ENCODE data around the gene DSN1. TPM values are rescaled to one million over a fixed set of nuclear protein-coding genes. Genes with fewer than 3 reads are reported as not detected.

The DSN1 gene
- total RNA-seq, 1 experiment from 2014 or later, result 27.2 TPM

DNA sequence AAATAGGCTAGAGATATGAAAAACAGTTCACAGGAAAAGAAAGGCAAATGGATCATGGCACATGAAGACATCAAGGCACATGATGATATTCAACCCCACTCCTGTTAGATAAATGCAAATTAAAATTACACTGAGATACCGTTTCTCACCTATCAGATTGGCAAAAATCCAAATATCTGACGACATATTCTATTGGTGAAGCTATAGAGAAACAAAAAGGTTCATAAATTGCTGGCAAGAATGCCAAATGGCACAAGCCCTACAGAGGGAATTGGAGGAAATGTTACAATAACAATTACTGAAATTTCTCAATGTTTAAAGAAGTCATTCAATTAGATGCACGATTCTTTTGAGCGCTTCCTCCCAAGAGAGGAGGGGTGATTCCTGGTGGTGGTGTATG, 45.3 kb upstream of the DSN1 start:
- in situ Hi-C loops (cut with HindIII; ENCODE audit: low pct_unique_long_range_greater_than_20kb, low sequenced_read_pairs) (no loop called here), intact Hi-C loops (cut with micrococcal nuclease; ENCODE audit: unreplicated experiment) (no loop called here)
- H3K4me3 ChIP-seq (ENCODE audit: low read depth in 2 of 2, low read length in 2 of 2), result no peak overlapping the region
- ATAC-seq (no peak), DNase-seq (ENCODE audit: low read depth, low spot score) (no peak)
- no TSS peak for BruUV-seq (replicated peaks)
- H3K36me3 ChIP-seq (ENCODE audit: control insufficient read depth, insufficient read depth, low read length), result 0 out of 2 replicates have a peak, but pooled peaks cover 3% of the 10 kb centered on the region
- H3K27me3 ChIP-seq (ENCODE audit: control insufficient read depth, insufficient read depth, low read length), result no peaks in the 10 kb centered on the region
- TF ChIP-seq POLR2AphosphoS5 (IDR thresholded peaks at IDR 0.05; ENCODE audit: low read depth, low read length), result no peak
- no peak for TF ChIP-seq SIN3A (IDR thresholded peaks at IDR 0.05; ENCODE audit: borderline replicate concordance, insufficient read depth, low read depth, low read length)
- TF ChIP-seq, protein P1, sequence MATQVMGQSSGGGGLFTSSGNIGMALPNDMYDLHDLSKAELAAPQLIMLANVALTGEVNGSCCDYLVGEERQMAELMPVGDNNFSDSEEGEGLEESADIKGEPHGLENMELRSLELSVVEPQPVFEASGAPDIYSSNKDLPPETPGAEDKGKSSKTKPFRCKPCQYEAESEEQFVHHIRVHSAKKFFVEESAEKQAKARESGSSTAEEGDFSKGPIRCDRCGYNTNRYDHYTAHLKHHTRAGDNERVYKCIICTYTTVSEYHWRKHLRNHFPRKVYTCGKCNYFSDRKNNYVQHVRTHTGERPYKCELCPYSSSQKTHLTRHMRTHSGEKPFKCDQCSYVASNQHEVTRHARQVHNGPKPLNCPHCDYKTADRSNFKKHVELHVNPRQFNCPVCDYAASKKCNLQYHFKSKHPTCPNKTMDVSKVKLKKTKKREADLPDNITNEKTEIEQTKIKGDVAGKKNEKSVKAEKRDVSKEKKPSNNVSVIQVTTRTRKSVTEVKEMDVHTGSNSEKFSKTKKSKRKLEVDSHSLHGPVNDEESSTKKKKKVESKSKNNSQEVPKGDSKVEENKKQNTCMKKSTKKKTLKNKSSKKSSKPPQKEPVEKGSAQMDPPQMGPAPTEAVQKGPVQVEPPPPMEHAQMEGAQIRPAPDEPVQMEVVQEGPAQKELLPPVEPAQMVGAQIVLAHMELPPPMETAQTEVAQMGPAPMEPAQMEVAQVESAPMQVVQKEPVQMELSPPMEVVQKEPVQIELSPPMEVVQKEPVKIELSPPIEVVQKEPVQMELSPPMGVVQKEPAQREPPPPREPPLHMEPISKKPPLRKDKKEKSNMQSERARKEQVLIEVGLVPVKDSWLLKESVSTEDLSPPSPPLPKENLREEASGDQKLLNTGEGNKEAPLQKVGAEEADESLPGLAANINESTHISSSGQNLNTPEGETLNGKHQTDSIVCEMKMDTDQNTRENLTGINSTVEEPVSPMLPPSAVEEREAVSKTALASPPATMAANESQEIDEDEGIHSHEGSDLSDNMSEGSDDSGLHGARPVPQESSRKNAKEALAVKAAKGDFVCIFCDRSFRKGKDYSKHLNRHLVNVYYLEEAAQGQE (IDR thresholded peaks at IDR 0.05; ENCODE audit: insufficient read depth in 1 of 2, low read depth in 2 of 2, low read length in 1 of 2), result no peak
- TF ChIP-seq, protein P2, sequence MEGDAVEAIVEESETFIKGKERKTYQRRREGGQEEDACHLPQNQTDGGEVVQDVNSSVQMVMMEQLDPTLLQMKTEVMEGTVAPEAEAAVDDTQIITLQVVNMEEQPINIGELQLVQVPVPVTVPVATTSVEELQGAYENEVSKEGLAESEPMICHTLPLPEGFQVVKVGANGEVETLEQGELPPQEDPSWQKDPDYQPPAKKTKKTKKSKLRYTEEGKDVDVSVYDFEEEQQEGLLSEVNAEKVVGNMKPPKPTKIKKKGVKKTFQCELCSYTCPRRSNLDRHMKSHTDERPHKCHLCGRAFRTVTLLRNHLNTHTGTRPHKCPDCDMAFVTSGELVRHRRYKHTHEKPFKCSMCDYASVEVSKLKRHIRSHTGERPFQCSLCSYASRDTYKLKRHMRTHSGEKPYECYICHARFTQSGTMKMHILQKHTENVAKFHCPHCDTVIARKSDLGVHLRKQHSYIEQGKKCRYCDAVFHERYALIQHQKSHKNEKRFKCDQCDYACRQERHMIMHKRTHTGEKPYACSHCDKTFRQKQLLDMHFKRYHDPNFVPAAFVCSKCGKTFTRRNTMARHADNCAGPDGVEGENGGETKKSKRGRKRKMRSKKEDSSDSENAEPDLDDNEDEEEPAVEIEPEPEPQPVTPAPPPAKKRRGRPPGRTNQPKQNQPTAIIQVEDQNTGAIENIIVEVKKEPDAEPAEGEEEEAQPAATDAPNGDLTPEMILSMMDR (IDR thresholded peaks at IDR 0.05), result no peak
- no peak for TF ChIP-seq TCF7L2 (IDR thresholded peaks at IDR 0.05; ENCODE audit: low read depth, low read length)
- H3K9me3 ChIP-seq (ENCODE audit: control insufficient read depth, insufficient read depth, low read depth, low read length), result no peaks in the 10 kb centered on the region
- H3K4me1 ChIP-seq (ENCODE audit: control insufficient read depth, insufficient read depth, low read length), result no peaks in the 10 kb centered on the region
- ChIA-PET CTCF (no interaction called here), POLR2A (no interaction called here)
- H3K27ac ChIP-seq (ENCODE audit: low read length), result no peak overlapping the region

GRCh38 chr20:36818185-36818584, 44.6 kb upstream of the DSN1 start:
- no TSS peak for BruUV-seq (replicated peaks)
- in situ Hi-C loops (cut with HindIII; ENCODE audit: low pct_unique_long_range_greater_than_20kb, low sequenced_read_pairs), result no loop called here
- POLR2A ChIA-PET, result no interaction called here

More at GRCh38 chr20:36818185-36818584, 44.6 kb upstream of the DSN1 start:
- H3K27ac ChIP-seq (ENCODE audit: low read length), result no peak overlapping the region
- TF ChIP-seq POLR2AphosphoS5 (IDR thresholded peaks at IDR 0.05; ENCODE audit: low read depth, low read length), result no peak
- no peak for TF ChIP-seq TCF7L2 (IDR thresholded peaks at IDR 0.05; ENCODE audit: low read depth, low read length)
- TF ChIP-seq, protein P2 (IDR thresholded peaks at IDR 0.05), result no peak
- TF ChIP-seq, protein P1 (IDR thresholded peaks at IDR 0.05; ENCODE audit: insufficient read depth in 1 of 2, low read depth in 2 of 2, low read length in 1 of 2), result no peak
- TF ChIP-seq SIN3A (IDR thresholded peaks at IDR 0.05; ENCODE audit: borderline replicate concordance, insufficient read depth, low read depth, low read length), result no peak
- no peaks in the 10 kb centered on the region for H3K27me3 ChIP-seq (ENCODE audit: control insufficient read depth, insufficient read depth, low read length)
- no peak overlapping the region for H3K4me3 ChIP-seq (ENCODE audit: low read depth in 2 of 2, low read length in 2 of 2)
- ATAC-seq, result no peak
- CTCF ChIA-PET, result no interaction called here
- no peaks in the 10 kb centered on the region for H3K9me3 ChIP-seq (ENCODE audit: control insufficient read depth, insufficient read depth, low read depth, low read length)
- no peak for DNase-seq (ENCODE audit: low read depth, low spot score)
- no peaks in the 10 kb centered on the region for H3K4me1 ChIP-seq (ENCODE audit: control insufficient read depth, insufficient read depth, low read length)
- intact Hi-C loops (cut with micrococcal nuclease; ENCODE audit: unreplicated experiment), result no loop called here
- 0 out of 2 replicates have a peak, but pooled peaks cover 5% of the 10 kb centered on the region for H3K36me3 ChIP-seq (ENCODE audit: control insufficient read depth, insufficient read depth, low read length)

Measured in Panc1 (cell line).